Forelimb muscle (tissue), 1 donor: Measurements from ENCODE around the gene NELL1. TPM values are rescaled to one million over a fixed set of nuclear protein-coding genes. Genes with fewer than 3 reads are reported as not detected.

Source experiments
- DNase-seq: peaks from one replicate; pipeline ENCODE4 v3.0.0-alpha.2; 2013; ENCODE audit warnings: low read depth
- polyA plus RNA-seq: library from polyadenylated mRNA; unstranded; fragments of 120-200 nt; gene quantifications from one replicate; pipeline ENCODE4 v1.2.1, GENCODE V29; 2013; ENCODE audit not compliant: insufficient read length

The NELL1 gene
- polyA plus RNA-seq: 5.1 TPM

DNA sequence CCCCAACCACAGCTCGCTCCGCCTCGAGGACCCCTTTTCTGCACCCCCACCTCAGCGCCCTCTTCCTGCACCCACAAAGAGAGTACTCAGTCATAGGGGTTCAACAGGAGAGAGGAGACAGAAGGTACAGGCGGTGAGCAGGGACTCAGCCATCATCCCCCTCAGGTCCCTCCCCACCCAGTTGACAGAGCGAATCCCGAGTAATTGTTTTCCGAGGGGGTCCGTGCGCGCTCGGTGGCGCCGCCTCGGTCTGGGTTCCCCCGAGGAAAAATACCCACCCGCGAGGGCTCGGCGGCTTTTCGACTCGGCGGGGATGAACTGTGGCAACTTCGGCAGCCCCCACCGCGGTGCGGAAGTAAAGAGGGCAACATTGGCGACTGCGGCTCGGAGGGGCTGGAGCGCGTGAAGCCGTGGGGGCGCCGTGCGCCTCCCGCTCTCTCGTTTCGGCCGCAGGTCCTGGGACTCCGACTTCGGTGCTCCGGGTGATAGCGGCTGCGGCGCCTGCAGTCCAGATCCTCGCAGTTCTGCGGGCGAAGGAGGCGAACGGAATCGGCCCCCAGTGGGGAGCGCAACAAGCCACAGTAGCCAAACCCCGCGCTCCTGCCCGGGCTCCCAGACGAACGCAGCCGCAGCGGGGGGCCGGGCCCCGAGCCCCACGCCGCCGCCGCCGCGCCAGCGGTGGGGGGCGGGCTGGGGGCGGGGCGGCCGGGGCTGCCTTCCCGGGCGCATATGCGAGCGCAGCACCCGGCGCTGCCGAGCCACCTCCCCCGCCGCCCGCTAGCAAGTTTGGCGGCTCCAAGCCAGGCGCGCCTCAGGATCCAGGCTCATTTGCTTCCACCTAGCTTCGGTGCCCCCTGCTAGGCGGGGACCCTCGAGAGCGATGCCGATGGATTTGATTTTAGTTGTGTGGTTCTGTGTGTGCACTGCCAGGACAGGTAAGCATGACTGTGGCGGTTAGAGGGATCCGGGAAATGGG lies at the start of gene NELL1:
TSS of gene NELL1 (plus strand) at position 743 of the 976 bp plus-strand sequence.
- no peak for DNase-seq

DNA sequence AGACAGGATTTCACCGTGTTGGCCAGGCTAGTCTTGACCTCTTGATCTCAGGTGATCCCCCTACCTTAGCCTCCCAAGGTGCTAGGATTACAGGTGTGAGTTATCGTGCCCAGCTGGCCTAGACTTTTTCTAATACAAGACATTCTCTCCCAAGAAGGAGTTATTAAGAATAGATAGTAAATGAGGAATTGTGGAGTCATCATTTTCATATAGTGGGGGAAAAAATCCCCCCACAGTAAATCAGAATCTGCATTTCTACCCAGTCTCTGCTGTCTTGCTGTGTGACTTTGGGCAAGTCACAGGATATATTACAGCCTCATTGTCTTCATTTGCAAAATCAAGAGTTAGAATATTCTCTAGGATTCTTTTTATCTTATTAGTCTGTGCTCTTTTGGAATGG lies 48.4 kb upstream of the NELL1 start:
- DNase-seq: no peak

DNA sequence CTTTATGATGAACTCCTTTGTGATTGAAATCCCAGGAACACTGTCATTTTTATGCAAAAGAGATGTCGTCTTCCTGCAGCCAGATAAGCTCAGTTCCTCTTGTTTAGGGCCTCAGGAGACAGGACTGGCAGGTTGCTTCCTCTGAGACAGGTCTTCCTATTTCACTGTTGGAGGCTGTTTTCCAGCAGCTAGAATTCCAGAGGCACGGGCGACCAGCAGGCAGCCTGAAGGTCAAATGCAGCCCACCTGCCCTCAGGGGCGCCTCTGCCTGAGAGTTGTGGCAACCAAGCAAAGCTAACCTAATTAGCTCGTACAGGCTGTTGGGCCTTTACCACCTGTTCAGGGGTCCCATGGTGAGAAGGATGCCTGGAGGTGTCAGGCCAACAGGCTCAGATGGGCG lies 47.7 kb upstream of the NELL1 start:
- DNase-seq: no peak

DNA sequence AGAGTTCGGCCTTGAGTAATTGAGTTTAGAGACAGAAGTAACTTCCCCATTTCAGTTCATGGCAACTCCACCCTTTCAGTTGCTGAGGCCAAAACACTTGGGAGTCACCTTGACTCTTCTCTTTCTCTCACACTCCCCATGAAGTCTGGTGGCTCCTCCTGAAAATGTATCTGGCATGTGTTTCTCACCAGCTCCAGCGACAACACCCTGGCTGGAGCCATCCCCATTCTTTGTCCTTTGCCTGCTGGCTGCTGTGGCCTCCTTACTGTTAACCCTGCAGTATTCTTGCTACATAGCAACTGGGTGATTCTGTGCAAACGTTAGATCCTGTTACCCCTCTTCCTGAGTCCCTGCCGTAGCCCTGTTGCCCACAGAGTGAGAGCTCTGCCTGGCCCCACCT lies 46.1 kb upstream of the NELL1 start:
- DNase-seq: no peak

DNA sequence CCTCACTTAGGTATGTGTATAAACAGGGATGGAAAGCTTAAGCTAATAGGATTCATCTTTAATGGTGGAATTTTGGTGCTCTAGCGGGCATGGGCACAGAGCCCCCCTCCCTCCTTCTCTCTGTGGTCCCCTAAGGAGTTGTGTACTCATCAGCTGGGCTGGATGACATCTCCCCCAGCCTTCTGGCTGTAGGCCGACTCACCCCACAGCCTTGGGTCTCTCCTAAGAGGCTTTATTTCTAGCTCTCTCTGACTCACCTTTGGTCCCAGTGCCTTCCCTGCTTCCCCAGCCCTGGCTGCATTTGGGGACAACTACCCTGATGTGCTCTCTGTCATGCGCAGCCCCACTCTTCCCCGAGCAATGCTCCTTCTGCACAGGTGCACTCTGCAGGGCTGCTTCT lies 43.1 kb upstream of the NELL1 start:
- DNase-seq: no peak

DNA sequence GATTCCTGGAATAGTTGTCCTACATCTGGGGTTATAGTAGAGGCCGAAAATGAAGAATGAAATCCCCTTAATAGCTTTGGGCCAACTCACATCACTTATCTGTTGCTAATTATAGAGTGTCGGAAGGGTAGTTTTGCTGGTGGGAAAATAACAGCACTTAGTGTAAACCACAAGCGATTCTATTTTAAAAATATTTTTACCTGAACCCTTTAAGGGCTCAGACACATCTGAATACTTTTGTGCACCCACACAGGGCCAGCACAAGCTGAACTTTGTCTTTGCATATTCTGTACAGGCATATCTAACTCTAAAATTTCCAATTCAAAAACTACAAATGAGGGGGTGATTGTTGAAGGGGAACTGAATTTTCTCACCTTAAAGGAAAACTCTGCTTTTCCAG lies 42.4 kb upstream of the NELL1 start:
- DNase-seq: no peak

DNA sequence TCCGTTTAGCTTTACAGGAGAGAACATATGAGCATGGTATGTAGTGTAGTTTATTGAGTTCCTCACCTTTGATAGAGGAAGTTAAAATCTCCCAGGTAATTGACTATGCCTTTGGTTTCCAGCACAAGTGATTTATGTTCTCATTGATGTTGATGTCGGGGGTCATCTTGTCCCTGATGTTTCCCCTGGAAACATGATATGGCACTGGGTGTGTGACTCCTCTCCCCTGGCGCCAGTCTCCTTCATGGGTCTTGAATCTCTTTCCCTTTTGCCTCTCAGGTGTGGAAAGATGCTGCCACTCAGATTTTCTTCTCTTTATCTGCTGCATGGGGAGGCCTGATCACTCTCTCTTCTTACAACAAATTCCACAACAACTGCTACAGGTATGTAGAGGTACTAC lies 41.7 kb upstream of the NELL1 start:
- no peak for DNase-seq

DNA sequence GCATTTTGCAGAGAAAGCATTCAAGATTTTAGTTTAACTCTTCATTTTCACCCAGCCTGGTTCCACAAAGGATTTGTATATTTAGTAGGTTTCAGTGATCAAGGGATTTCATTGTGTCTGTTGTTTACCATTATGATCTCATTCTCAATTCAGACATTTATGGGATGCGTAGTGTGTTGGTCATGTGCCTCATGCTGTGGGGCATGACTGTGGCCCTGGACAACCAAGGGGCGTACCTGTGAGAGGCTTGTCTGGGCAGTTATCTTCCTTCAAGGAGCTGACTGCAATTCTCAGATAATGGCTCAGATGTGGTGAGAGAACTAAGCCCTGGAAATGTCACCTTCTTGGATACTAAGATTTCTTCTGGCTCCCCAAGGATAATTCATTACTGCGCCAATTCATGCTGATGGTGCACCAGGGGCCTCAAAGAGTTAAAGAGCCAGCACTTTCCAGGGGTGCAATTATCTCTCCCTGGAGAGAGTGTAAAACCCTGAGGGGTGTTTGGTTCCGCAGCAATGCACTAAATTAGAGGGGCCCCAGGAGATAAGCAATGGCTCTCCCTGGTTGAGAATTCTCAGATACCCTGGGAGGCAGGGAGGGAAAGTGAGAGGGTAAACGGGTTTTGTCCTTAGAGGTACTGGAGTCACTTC lies 37.7 kb upstream of the NELL1 start:
- DNase-seq: no peak

DNA sequence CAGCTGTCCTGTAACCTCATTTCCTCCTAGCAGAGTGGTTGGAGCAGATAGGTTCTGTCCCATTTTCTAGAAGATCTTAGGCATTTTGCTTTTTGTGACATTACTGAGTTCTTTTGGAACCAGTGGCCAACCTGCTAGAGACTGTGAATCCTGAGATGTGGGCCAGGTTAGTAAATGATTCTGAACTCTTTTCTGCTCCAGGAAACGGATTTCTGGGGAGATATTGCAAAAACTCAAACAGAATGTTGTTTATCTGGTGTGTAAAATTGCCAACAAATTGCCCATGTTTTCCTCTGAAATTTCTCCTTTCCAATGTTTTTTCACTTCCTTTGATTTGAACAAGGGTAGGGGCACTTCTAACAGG lies 37.2 kb upstream of the NELL1 start:
- no peak for DNase-seq

DNA sequence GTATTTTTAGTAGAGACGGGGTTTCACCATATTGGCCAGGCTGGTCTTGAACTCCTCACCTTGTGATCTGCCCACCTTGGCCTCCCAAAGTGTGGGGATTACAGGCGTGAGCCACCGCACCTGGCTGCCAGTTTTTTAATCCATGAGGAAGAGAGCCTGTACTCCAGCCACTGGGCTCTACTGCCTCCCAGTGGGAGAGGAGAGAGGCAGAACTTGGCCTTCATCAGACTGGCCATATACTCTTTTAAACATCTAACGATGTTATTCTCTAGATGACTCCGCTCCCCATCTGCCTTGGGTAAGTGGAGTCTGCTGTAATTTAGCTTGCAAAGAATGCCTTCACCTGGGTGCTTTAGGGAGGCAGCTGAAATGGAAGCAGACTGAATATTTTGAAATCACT lies 35.3 kb upstream of the NELL1 start:
- no peak for DNase-seq

DNA sequence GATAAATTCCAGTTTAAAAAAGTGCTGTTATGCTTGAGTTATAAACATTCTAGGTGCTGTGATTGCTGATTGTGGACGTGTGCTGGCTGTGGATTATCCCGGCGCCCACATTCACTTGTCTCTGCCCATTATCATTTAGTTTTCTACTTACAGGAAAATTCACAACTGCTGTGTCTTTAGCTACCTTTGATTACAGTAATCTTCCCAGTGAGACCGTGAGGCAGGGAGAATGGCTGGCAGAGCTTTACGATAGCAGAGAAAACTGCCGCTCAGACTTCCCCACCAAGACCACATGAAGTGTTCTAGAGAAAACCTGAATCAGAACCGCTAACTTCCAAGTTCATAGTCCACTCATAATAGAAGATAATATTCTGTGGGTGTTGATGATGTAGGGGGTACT lies 34.6 kb upstream of the NELL1 start:
- no peak for DNase-seq

DNA sequence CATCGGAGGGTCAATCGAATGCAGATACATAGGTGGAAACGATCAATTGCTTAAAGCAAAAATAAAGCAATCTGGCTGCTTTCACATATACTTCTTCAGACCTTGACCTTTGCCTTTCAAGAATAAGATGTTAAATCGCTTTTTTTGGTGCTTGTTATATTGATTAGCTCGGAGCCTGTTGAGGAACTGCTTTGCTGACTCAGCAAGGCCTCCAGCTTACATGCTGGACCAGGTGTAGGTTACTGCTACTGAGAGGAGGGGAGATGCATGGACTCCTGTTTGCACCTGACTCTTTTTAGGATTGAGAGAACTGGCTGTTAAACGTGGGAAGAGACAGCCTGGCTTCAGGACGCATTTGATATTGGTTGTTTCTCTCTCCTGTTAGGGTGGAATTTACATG lies 31.3 kb upstream of the NELL1 start:
- DNase-seq: no peak

DNA sequence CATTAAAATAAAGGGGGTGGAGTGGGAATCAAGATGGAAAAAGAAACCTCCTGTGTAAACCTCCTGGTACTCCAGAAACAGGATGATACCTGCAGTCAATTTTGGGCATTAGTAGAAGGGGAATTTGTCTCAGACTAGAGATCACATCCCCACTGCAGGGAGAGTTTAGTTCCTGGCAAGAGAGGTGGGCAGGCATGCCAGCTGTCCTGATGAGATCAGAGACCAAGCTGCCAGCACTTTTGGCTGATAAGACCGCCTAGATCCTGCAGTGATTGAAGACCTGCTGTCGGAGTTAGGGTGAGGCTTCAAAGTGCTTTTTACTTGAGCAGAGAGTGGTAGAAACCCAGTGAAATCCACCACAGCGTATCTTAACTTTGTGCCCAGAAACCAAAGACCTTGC lies 29.7 kb upstream of the NELL1 start:
- DNase-seq: no peak

DNA sequence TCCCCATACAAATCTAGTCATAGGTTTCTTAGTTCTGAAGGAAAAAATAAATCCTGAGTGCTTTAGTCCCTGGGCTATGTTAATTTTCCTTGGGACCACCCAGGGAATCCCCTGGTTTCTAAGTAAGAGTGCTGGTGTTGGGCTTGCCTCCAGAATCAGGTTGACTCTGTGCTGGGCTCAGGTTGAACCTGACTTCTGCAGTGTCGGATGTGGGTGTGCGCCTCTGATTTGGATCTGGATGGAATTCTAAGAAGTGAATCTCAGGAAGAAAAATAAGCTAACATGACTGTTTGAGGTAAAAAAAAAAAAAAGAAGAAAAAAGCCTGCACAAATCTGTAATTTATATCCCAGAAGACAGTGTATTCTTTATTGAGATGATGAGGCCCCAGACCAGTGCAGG lies 29.0 kb upstream of the NELL1 start:
- DNase-seq: no peak

DNA sequence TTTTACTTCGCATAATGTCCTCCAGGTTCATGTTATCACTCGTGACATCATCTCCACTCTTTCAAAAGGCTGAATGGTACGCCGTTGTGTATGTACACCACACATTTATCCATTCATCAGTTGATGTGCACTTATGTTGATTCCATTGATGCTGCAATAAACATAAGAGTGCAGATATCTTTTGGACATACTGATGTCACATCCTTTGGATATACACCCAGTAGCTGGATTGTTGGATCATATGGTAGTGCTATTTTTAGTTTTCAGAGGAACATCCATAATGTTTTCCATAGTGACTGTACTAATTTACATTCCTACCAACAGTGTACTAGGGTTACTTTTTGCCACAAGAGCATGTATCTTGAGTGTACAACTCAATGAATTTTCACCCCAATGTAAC lies 25.0 kb upstream of the NELL1 start:
- DNase-seq: no peak

DNA sequence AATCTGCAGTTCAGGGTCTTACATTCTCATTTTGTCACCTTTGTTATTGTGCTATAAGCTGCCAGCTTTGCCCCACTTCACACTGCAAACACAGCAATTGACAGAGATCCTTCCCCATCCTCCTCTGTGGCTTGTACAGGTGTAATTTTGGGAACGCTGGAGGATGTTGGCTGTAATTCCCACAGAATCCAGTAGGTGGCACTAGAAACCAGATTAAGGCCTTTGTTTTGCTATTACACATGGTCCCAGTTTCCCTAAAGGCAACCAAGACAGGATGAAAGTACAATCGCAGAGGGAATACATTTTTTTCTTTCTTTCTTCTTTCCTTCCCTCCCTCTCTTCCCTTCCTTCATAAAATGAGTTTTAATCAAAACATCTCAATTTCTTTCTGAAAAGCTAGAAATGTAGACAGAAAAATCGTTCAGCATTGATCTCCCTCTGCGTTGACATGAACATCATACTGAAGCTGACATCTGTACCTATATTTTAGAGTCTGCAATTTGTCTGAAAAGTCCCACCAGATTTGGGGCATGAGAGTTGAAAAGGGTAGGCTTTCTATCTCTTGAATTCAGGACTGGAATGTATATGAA lies 21.3 kb upstream of the NELL1 start:
- DNase-seq: peak; percentile 19

DNA sequence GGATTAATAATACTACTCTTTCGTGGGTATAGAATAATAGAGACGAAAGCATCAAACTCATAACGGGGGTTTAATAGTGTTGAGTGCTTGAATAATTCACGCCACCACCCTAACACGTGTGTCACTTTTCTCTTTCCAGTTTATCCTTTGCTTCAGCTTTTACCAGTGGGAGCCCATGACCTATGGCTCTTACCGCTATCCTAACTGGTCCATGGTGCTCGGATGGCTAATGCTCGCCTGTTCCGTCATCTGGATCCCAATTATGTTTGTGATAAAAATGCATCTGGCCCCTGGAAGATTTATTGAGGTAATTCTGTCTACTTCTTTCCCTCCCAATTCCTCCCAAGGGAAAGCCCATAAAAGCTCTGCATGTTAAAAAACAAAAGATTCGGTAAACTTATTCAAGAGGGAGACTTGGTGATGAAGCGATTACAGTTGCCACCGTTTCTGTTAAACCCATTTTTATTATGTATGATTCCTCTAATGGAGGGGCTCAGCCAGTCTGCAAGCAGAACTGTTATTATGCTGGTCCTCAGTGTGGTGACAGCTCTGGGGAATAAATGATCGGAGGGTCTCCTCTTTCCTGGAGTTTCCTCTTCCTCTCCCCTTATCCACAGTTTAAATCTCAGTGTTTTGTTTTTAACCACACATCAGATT lies 17.1 kb upstream of the NELL1 start:
- DNase-seq: no peak

DNA sequence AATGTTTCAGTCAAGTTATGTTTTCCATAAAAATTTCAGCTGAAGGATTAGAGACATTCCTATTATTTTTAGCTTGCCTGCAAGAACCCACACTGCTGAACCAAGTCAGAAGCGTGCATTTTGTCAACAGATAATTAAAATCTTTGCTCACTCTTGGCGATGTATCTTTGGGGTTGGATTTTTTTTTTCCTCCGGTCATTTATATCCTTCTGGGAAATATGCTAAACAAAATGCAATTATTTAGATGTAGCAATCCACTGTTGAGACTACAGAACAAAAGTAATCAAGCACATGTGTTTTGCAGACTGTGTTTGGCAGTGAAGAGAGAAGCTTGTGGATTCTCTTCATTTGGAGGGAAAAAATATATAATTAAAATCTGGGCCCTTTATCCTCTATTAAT lies 15.3 kb upstream of the NELL1 start:
- peak; percentile 22 for DNase-seq

DNA sequence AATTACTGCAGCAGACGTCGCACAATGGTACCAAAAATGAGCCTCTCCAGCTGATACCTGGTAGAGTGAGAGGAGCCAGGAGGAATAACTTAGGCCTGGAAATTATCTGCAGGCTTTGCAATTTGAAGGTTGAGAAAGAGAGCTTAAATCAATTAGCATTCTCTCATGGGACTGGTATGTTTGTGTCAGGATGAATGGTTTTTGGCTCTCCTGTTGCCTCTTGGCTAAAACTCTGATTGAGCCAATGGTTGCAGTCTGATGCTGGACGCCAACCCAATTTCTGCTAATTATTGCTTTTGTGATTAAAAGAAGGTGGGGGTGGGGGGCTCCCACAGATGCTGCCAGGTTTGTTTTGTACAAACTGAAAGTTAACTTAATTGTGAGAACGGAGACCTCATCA lies 12.5 kb upstream of the NELL1 start:
- no peak for DNase-seq

DNA sequence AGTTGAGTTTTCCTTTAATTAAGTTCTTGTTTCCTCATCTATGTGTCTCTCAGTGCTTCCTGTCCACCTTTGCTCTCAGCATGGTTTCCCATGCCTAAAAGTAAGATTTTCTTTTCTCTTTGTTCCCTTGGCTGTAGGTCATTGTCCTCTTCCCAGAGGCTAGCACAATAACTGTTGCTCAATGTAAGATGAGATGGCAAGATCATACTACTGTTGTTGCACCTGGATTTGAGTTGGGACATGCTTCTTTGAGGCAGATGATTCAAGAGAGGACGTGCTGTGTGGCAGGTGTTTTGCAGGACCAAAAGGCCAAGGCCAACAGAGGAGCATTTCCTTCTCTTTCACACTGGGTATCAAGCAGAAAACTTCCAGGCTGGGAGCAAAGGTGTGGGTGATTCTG lies 11.3 kb upstream of the NELL1 start:
- DNase-seq: no peak

DNA sequence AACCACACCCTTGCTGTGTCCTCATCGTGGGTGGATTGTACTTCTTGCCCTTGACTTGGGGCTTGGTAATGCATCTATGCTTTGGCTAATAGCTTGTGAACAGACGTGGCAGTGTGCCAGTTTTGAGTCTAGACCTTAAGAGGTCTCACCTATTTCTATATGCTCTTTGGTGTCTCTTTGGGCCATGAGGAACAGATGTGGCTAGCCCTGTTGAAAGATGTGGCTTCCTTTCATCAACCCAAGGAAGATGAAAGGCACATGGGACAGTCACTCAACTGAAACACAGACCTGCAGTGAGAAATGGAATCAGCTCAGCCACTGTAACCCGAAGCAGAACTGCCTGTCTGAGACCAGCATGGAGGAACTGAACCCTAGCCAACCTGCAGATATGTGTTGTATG lies 7.9 kb upstream of the NELL1 start:
- DNase-seq: no peak

DNA sequence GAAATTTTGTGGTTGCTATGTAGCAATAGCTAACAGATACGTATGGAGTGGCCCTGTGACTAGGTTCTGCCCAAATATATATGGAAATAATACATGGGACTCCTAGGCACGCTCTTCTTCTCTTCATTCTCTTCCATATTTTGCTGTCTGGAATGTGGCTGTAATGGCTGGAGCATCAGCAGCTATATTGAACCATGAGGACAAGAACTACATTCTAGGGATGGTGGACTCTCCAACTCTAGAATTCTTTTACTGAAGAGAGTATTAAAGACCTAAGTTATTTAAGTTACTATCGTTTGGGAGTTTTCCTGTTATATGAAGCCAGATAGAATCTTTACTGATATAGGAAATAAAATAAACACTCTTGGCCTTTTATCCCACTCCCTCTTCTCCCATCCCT lies 7.5 kb upstream of the NELL1 start:
- no peak for DNase-seq
